ENCODE data around the gene STAB2. TPM values are rescaled to one million over a fixed set of nuclear protein-coding genes. Genes with fewer than 3 reads are reported as not detected.

The STAB2 gene, protein sequence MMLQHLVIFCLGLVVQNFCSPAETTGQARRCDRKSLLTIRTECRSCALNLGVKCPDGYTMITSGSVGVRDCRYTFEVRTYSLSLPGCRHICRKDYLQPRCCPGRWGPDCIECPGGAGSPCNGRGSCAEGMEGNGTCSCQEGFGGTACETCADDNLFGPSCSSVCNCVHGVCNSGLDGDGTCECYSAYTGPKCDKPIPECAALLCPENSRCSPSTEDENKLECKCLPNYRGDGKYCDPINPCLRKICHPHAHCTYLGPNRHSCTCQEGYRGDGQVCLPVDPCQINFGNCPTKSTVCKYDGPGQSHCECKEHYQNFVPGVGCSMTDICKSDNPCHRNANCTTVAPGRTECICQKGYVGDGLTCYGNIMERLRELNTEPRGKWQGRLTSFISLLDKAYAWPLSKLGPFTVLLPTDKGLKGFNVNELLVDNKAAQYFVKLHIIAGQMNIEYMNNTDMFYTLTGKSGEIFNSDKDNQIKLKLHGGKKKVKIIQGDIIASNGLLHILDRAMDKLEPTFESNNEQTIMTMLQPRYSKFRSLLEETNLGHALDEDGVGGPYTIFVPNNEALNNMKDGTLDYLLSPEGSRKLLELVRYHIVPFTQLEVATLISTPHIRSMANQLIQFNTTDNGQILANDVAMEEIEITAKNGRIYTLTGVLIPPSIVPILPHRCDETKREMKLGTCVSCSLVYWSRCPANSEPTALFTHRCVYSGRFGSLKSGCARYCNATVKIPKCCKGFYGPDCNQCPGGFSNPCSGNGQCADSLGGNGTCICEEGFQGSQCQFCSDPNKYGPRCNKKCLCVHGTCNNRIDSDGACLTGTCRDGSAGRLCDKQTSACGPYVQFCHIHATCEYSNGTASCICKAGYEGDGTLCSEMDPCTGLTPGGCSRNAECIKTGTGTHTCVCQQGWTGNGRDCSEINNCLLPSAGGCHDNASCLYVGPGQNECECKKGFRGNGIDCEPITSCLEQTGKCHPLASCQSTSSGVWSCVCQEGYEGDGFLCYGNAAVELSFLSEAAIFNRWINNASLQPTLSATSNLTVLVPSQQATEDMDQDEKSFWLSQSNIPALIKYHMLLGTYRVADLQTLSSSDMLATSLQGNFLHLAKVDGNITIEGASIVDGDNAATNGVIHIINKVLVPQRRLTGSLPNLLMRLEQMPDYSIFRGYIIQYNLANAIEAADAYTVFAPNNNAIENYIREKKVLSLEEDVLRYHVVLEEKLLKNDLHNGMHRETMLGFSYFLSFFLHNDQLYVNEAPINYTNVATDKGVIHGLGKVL (N-terminal part only)
- 15.1 TPM for total RNA-seq

- ATAC-seq (peak; percentile 60), DNase-seq (ENCODE audit: low spot score) (no peak)
These were observed at the start of gene STAB2 for GRCh38 chr12:103586791-103587370. STAB2 (plus strand) TSS chr12:103587273; CDS start chr12:103587477, 204 bp downstream.

- DNase-seq (ENCODE audit: low spot score) = no peak
- no peak for ATAC-seq
These were observed 48.7 kb upstream of the STAB2 start for GRCh38 chr12:103538397-103538796.

GRCh38 chr12:103540319-103540718 is 46.8 kb upstream of the STAB2 start:
- no peak for ATAC-seq
- DNase-seq (ENCODE audit: low spot score) = no peak

- no peak for ATAC-seq
These were observed 45.0 kb upstream of the STAB2 start for GRCh38 chr12:103542078-103542477.

GRCh38 chr12:103546959-103547358 is 40.1 kb upstream of the STAB2 start:
- DNase-seq (ENCODE audit: low spot score) (no peak), ATAC-seq (no peak)

More at GRCh38 chr12:103542078-103542477, 45.0 kb upstream of the STAB2 start:
- no peak for DNase-seq (ENCODE audit: low spot score)

DNA sequence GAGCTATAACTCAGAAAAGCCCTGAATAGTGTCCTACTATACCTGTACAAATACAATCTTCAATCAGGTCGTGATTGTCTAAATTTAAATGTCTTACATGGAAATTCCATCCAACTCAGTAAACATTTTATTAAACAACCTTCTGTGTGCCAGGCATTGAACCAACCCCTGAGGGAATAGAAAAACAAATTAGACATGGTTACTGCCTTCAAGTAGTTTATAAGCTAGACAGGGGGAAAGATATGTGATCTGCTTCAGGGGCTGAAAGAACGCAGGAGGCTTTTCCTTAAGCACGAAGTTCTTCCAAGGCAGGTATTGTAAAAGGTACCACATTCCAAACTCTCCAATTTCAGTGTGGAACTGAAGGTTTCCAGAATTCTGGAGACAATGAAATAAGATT is 39.7 kb upstream of the STAB2 start:
- no peak for ATAC-seq

DNA sequence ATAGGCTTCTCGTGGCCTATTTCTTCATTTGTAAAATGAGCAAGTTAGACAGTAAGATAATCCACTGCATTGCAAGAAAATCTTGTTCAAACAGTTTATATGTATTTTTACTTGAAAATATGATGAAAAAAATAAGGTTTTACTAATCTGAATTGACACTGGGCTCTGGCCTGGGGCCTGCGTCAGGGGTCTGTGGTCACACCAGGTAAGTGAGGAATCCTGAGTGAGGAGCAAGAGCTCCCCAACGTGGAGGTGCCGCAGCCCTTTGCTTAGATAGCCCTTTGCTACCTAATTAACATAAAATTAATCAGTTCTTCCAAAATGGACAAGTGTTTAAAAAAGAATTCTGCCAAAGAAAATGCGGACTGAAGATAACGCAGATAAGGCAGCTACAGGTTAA is 39.1 kb upstream of the STAB2 start:
- DNase-seq (ENCODE audit: low spot score) (no peak), ATAC-seq (no peak)

More for the DNA sequence above, 39.7 kb upstream of the STAB2 start:
- no peak for DNase-seq (ENCODE audit: low spot score)

GRCh38 chr12:103548622-103549601 is 38.2 kb upstream of the STAB2 start:
- ATAC-seq = peak; percentile 96
- peak; percentile 67 for DNase-seq (ENCODE audit: low spot score)

- DNase-seq (ENCODE audit: low spot score) = no peak
- ATAC-seq = peak; percentile 17
These were observed 30.0 kb upstream of the STAB2 start for GRCh38 chr12:103556890-103557627.

DNA sequence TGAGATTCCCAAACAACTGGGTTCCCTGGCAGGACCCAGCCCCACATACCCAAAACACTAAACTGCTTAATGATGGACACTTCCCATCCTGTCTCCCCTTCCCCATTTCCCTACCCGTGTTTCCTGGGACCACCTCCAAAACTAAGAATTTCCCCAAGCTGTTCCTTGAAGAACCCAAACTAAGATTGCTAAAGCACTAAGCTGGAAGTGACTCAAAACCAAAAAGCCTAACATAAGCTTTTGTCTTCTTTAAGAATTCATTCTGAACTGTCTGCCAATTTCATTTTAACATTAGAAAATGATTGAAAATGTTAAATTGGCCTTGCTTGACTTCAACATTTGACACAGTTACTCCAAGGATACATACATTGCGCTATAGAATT is 29.5 kb upstream of the STAB2 start:
- DNase-seq (ENCODE audit: low spot score) (no peak), ATAC-seq (no peak)

- no peak for DNase-seq (ENCODE audit: low spot score)
- ATAC-seq = no peak
These were observed 28.2 kb upstream of the STAB2 start for GRCh38 chr12:103558879-103559278.

GRCh38 chr12:103560604-103561101 is 26.4 kb upstream of the STAB2 start:
- DNase-seq (ENCODE audit: low spot score) = no peak

GRCh38 chr12:103561174-103561573 is 25.9 kb upstream of the STAB2 start:
- DNase-seq (ENCODE audit: low spot score) (no peak), ATAC-seq (no peak)

More at GRCh38 chr12:103560604-103561101, 26.4 kb upstream of the STAB2 start:
- ATAC-seq = no peak

DNA sequence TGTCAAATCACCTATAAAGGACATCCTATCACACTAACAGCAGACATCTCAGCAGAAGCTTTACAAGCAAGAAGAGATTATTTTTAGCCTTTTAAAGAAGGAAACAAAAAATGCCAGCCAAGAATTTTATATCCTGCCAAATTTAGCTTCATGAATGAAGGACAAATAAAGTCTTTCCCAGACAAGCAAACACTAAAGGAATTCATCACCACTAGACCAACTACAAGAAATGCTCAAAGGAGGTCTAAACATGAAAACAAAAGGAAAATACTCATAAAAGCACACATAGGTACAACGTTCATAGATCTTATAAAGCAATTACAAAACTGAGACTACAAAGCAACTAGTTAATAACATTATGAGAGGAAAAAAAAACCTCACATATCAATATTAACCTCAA is 20.7 kb upstream of the STAB2 start:
- DNase-seq (ENCODE audit: low spot score) (no peak), ATAC-seq (no peak)

DNA sequence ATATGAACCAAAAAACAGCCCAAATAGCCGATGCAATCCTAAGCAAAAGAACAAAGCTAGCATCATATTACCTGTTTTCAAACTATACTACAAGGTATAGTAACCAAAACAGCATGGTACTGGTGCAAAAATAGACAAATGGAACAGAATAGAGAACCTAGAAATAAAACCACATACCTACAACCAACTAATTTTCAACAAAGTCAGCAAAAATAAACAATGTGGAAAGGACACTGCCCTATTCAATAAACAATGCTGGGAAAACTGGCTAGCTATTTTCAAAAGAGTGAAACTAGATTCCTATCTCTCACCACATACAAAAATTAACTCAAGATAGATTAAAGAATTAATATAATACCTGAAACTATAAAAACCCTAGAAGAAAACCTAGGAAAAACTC is 17.8 kb upstream of the STAB2 start:
- ATAC-seq (no peak), DNase-seq (ENCODE audit: low spot score) (no peak)

DNA sequence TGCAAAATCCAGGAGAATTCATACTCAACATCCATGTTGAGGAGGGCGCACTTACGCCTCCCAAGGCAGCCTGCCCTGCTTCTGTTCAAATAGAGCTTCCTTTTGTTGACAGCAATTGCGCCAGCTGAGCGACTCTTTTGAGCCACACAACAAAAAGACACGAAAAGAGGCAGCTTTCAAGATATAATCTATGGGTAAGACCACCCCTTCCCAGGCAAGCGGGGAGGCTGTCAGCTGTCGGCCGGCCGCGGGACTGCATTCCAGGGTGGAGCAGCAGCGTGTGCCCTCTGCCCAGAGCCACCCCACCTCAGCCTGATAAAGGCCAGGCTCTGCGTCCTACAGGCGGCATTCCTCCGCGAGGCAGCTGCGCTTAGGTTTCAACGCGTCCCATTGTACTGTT is 15.8 kb upstream of the STAB2 start:
- no peak for DNase-seq (ENCODE audit: low spot score)
- ATAC-seq = no peak

DNA sequence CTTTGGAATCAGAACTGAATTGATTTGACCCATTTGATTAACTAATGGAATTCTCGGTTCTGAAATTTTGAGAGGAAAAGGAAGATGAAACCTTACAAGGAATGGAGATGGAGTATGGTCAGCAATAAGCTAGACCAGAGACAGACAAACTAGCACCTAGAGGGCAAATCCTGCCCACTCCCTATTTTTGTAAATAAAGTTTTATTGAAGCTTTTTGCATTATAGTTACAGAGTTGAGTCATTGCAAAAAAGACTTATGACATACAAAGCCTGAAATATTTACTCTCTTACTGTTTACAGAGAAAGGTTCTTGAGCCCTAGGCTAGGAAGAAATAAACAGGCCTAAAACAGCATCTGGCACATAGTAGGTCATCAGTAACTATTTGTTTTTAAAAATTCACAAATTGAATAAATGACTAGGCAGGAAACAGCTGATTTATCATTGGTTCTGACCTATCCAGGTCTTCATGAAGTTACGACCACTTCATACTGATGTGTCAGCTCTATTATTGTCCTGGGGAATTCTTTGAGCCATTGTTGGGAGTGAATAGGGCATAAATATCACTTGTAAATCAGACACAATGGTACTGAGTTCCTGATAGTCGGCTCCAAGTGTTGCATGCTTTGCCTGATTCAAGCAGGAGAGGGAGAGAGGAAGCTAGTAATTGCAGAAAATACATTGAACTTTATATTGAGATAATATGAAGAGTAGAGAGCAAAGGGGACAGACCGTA is 14.6 kb upstream of the STAB2 start:
- no peak for ATAC-seq
- DNase-seq (ENCODE audit: low spot score) = no peak

GRCh38 chr12:103573185-103573584 is 13.9 kb upstream of the STAB2 start:
- ATAC-seq = no peak

More at GRCh38 chr12:103573185-103573584, 13.9 kb upstream of the STAB2 start:
- DNase-seq (ENCODE audit: low spot score) = no peak

Data from left lobe of liver (tissue), 2 donors.